SJCRH30 (cell line): ENCODE results near the gene ENPP1. TPM values are rescaled to one million over a fixed set of nuclear protein-coding genes. Genes with fewer than 3 reads are reported as not detected.

Source experiments
- DNase-seq, 2 experiments: peaks; one replicate each; pipeline ENCODE4 v3.0.0-alpha.2; 2015 to 2020
- H3K27ac ChIP-seq: fragments of 250-450 bp; sonication (Bioruptor Pico); 2 replicates; pipeline ENCODE4 v1.5.1; 2020; ENCODE audit warnings: mild to moderate bottlenecking, moderate library complexity
- H3K27me3 ChIP-seq: fragments of 250-450 bp; sonication (Bioruptor Pico); 2 replicates; pipeline ENCODE4 v1.5.1; 2020; ENCODE audit warnings: mild to moderate bottlenecking, moderate library complexity
- H3K36me3 ChIP-seq: fragments of 250-450 bp; sonication (Bioruptor Pico); 2 replicates; pipeline ENCODE4 v1.5.1; 2020; ENCODE audit warnings: mild to moderate bottlenecking, moderate library complexity
- H3K4me1 ChIP-seq: fragments of 250-450 bp; sonication (Bioruptor Pico); 2 replicates; pipeline ENCODE4 v1.5.1; 2020; ENCODE audit warnings: mild to moderate bottlenecking, moderate library complexity
- H3K4me3 ChIP-seq: fragments of 250-450 bp; sonication (Bioruptor Pico); 2 replicates; pipeline ENCODE4 v1.5.1; 2020; ENCODE audit warnings: mild to moderate bottlenecking, moderate library complexity
- H3K9me3 ChIP-seq: fragments of 250-450 bp; sonication (Bioruptor Pico); replicated peaks from 2 replicates; pipeline ENCODE4 v1.5.1; 2020; ENCODE audit warnings: mild to moderate bottlenecking, moderate library complexity
- total RNA-seq: library from RNA; depleted of rRNA; stranded (reverse); fragments of >200 nt; shearing (Covaris generic); gene quantifications from 2 replicates; pipeline ENCODE4 v1.2.3, GENCODE V29; 2014

The ENPP1 gene
- total RNA-seq, 1 experiment from 2014 or later: 34.0 TPM

DNA sequence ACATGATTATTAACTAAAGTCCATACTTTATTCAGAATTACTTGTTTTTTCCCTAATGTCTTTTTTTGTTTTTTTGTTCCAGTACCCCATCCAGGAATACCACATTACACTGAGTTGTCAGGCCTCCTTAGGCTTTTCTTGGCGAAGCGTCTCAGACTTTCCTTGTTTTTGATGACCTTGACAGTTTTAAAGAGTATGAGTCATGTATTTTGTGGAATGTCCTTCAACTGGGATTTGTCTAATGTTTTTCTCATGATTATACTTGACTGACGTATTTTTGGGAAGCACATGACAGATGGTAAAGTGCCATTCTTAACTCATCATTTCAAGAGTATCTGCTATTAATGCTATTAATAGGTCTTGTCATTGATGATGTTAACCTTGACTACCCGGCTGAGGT is 23.6 kb downstream of the ENPP1 start:
- no peak for DNase-seq
- H3K36me3 ChIP-seq: no peaks in the 10 kb centered on the region
- H3K4me3 ChIP-seq: no peak overlapping the region
- no peaks in the 10 kb centered on the region for H3K27me3 ChIP-seq
- H3K27ac ChIP-seq: no peak overlapping the region
- no peaks in the 10 kb centered on the region for H3K9me3 ChIP-seq
- 0 out of 2 replicates have a peak, but pooled peaks cover 6% of the 10 kb centered on the region for H3K4me1 ChIP-seq

DNA sequence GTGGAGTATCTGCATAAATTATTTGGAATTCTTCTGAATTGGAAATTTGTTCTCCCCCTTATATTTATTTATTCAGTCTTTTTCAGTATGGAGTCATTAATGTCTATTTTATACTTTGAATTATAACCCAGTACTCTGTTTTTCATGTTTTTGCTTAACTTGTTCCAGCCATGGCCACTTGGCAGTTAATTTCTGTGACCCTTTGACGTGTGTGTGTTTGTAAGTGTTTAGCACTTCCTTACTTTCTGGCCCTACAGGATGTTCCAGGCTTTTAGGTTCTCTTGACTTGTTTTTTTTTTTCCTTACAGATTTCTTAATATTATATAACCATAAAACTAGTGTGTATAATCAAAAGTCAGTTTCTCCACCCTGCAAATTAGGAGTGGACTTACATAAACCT is 24.1 kb downstream of the ENPP1 start:
- Histone ChIP-seq H3K27ac (no peak overlapping the region), H3K4me1 (peaks cover 6% of the 10 kb centered on the region; the same call in 1 of the 2 replicates), H3K36me3 (no peaks in the 10 kb centered on the region), H3K27me3 (no peaks in the 10 kb centered on the region), H3K4me3 (no peak overlapping the region), H3K9me3 (no peaks in the 10 kb centered on the region)
- no peak for DNase-seq

DNA sequence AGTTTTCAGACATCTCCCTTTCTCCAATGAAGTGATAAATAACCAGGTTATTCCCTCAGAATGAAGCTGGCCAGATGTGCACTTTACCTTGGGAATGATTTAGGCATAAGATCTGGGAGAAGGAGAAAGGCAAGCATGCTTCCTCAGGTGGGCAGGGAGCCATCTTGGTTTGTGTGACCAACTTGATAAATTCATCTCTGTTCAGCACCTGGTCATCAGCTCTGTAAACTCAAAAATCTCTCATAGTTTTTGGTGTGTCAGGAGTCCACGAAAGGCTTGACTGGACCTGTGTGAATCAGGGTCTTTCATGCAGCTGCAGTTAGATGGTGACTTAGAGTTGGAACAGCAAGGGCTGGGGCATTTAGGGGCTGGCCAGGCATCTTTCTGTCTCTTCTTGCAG is 24.5 kb downstream of the ENPP1 start:
- H3K4me1 ChIP-seq: peaks cover 6% of the 10 kb centered on the region; the same call in 1 of the 2 replicates
- no peak for DNase-seq
- H3K4me3 ChIP-seq: no peak overlapping the region
- no peaks in the 10 kb centered on the region for H3K9me3 ChIP-seq
- no peak overlapping the region for H3K27ac ChIP-seq
- no peaks in the 10 kb centered on the region for H3K36me3 ChIP-seq
- H3K27me3 ChIP-seq: no peaks in the 10 kb centered on the region

DNA sequence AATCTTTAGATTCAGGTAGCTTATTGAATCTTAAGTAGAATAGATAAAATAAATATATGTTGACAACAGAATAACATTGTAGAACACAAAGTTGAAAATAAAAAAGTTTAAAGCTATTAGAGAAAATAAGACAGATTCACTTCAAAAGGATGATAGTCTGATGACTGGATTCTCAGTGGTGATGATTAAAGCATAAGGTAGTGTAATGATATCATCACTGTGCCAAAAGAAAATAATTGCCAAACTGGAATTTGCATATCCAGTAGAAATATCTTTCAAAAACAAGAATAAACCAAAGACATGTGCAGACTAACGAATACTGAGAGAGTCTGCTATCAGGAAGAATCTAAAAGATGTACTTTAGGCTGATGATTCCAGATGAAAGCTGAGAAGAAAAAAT is 30.2 kb downstream of the ENPP1 start:
- H3K27me3 ChIP-seq: no peaks in the 10 kb centered on the region
- H3K36me3 ChIP-seq: no peaks in the 10 kb centered on the region
- peaks cover 47% of the 10 kb centered on the region for H3K4me1 ChIP-seq
- no peak for DNase-seq
- H3K27ac ChIP-seq: peak overlapping the region; percentile 77; the same call in 1 of the 2 replicates
- H3K9me3 ChIP-seq: no peaks in the 10 kb centered on the region
- no peak overlapping the region for H3K4me3 ChIP-seq

DNA sequence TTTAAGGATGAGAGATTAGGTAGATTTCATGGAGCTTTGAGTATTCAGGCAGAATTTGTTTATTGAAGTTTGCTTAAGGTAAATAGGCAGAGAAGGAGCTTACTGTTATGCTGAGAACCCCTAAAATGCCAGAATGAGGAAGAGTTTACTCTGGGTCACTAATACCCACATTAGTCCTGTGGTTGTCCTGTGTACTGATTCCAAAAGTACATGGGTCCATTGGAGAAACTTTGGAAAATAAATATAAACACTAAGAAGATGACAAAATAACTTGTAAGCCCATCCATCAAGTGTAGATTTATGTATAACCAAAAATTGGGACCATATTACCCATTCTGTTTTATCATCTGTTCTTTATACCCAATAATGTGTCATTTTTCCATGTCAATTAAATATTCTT is 31.6 kb downstream of the ENPP1 start:
- Histone ChIP-seq H3K4me1 (peaks cover 47% of the 10 kb centered on the region), H3K27ac (peak overlapping the region; percentile 77), H3K9me3 (no peaks in the 10 kb centered on the region), H3K27me3 (no peaks in the 10 kb centered on the region), H3K36me3 (no peaks in the 10 kb centered on the region; the same call in 1 of the 2 replicates), H3K4me3 (no peak overlapping the region)
- DNase-seq: peak in 1 of 2 experiments; percentile 79

DNA sequence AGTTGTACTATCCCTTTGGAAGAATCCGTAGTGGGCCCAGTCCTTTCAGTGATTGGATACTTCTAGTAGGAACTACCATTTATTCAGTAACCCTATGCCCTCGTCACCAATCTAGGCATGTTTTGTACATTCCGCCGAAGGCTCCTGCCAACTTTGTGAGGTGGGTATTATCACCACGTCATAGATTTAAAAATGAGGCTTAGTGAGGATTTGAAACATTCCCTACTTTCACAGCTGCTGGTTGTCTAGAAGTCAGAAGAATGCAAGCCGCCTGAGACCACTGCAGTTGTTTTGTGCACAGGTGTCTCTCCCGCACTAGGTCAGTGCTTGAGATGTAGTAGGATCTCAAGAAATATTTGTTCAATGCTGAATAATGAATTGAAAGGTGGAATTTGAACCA is 32.6 kb downstream of the ENPP1 start:
- no peaks in the 10 kb centered on the region for H3K27me3 ChIP-seq
- no peaks in the 10 kb centered on the region; the same call in 1 of the 2 replicates for H3K36me3 ChIP-seq
- peak; percentile 83 to 93 for DNase-seq
- H3K4me1 ChIP-seq: peaks cover 47% of the 10 kb centered on the region
- H3K9me3 ChIP-seq: no peaks in the 10 kb centered on the region
- H3K27ac ChIP-seq: peak overlapping the region; percentile 77
- no peak overlapping the region for H3K4me3 ChIP-seq

DNA sequence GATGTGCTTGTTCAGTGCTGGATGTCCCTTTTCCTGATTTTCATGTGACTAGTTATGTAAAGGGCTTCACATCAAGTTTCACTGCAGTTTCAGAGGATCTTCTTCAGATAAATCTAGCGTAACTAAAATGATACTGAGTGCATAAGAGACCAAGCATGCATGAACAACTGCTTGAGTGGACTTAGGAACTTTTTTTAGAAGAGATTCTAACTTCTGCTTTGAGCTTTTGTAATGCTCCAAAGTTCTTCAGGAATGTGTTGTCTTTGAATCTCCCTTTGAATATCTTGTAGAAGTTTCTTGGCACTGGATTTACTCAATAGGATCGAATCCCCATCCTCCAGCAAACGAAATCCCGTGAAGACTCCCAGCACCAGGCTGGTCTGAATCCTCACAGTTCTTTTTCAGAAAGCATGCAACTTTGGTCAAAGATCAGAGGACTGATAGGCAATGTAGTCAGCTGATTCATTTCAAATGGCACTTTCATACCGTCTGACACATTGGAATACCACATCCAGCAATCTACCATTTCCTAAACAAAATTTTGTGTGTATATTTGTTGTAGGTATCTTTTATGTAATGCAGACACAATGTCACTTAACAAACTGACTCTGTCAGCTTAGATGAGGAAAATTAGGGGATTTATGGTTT is 33.2 kb downstream of the ENPP1 start:
- Histone ChIP-seq H3K27me3 (no peaks in the 10 kb centered on the region), H3K27ac (peak overlapping the region; percentile 77), H3K4me3 (no peak overlapping the region), H3K9me3 (no peaks in the 10 kb centered on the region), H3K36me3 (no peaks in the 10 kb centered on the region; the same call in none of the 2 replicates), H3K4me1 (peaks cover 47% of the 10 kb centered on the region)
- peak in 1 of 2 experiments; percentile 19 for DNase-seq

DNA sequence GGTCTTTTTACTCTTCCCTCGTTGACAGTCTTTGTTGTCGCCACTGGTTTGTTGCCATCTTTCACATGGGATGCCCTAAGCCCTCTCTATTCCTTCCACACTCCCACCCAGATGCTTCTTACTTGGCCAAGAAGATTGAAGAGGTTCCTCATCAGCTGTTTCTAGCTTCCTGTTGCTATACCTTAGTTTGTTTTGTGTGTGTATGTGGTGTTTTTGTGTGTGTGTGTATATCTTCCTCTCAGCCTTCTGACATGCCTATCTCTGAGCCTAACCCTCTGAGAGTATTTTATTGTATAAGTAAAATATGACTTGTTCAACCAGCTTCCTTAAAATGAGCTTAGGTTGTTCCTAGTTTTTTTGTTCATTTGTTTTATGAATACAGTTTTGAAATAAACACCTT is 35.9 kb downstream of the ENPP1 start:
- no peaks in the 10 kb centered on the region for H3K27me3 ChIP-seq
- H3K36me3 ChIP-seq: no peaks in the 10 kb centered on the region; the same call in none of the 2 replicates
- H3K27ac ChIP-seq: no peak overlapping the region
- no peak for DNase-seq
- no peaks in the 10 kb centered on the region for H3K9me3 ChIP-seq
- H3K4me1 ChIP-seq: peaks cover 34% of the 10 kb centered on the region
- no peak overlapping the region for H3K4me3 ChIP-seq

DNA sequence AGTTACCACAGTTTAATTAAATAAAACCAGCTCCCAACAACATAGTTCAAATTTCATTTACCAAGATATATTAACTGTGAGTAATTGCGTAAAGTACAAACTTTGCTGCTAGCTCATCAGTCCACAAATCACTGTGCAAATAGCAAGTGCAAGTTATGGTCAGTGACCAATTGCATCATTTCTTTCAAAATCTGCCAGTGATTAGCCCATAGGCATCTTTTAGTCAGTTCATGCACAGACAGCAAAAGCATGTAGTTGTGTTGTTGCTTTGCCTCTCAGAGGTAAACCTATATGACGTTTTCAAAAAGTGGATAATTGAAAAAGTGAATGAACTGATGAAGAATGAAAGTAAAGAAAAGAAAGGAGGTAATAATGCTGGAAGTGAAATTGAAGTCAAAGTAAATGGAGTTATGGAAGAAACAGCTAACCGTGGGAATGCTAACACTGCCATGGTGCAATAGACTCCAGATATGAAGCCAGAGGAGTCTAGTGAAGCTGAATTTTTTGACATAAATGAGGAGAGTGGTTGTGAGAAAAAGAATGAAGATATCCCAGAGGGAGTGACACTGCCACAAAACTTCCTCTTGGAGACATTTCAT is 36.5 kb downstream of the ENPP1 start:
- no peak for DNase-seq
- Histone ChIP-seq H3K4me3 (no peak overlapping the region), H3K9me3 (no peaks in the 10 kb centered on the region), H3K27ac (no peak overlapping the region), H3K36me3 (no peaks in the 10 kb centered on the region; the same call in none of the 2 replicates), H3K27me3 (no peaks in the 10 kb centered on the region), H3K4me1 (peaks cover 29% of the 10 kb centered on the region)

DNA sequence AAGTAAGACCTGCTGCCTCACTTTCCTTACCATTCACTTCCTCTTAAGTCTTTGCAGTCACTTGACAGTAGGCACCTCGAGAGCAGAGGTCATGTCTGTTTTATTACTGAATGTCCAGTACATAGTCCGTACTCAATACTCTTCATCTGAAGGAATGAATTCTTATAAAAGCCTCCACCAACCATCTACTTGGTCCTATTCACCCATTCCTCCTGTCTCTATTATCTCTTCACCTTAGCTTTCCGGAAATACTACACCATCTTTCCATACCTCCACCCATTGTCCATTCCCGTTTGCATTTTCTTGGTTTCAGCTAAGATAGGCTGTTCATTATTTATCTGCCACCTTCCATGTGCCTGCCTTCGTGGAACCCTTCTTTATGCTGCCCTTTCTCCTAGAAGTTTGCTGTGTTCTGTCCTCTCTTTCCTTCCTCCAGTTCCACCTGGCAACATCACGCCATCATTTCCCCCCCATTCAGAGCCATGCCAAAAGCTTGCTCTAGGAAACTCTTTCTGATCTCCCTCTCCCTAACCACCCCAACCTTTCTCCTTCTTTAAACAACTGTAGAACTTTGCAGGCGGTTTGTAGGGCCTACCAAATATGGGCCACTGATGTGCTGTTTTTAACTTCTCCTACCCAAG is 38.3 kb downstream of the ENPP1 start:
- H3K36me3 ChIP-seq: peaks cover 8% of the 10 kb centered on the region

DNA sequence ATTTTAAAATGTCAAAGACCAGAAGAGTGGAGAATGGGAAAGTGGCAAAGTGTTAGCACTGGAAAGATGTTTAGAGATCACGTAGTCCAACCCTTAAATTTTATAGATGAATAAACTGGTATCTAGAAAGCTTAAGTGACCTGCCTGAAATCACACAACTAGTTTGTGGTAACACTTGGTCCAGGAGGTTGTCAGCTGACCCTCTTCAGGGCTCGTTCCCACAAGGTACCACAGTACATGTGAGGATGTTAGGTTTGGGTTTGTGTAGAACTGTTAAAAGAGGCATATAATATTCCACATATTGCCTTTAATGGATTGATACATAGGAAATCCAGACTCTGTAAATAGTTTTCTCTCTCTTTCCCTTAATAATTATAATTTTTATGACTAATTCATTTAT is 39.1 kb downstream of the ENPP1 start:
- H3K27ac ChIP-seq: no peak overlapping the region
- no peak overlapping the region for H3K4me3 ChIP-seq
- peaks cover 7% of the 10 kb centered on the region for H3K4me1 ChIP-seq
- H3K27me3 ChIP-seq: no peaks in the 10 kb centered on the region
- peaks cover 8% of the 10 kb centered on the region for H3K36me3 ChIP-seq
- no peaks in the 10 kb centered on the region for H3K9me3 ChIP-seq
- DNase-seq: no peak

More for the DNA sequence above, 38.3 kb downstream of the ENPP1 start:
- Histone ChIP-seq H3K9me3 (no peaks in the 10 kb centered on the region), H3K4me1 (peaks cover 14% of the 10 kb centered on the region), H3K4me3 (no peak overlapping the region), H3K27ac (no peak overlapping the region), H3K27me3 (no peaks in the 10 kb centered on the region)
- no peak for DNase-seq

DNA sequence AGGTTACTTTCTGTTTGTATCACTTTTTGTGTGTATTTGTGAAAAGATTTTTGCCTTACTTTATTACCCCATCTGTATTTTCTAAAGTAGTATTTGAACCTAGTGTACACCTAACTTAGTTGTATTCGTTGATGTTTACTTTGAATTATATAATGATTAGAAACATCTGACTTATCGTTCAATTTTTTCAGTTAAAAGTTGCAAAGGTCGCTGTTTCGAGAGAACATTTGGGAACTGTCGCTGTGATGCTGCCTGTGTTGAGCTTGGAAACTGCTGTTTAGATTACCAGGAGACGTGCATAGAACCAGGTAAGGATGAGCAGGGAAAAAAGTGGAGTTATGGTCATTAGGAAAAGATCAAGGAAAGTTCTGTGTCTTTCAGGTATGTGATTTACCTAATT is 42.0 kb downstream of the ENPP1 start:
- H3K4me1 ChIP-seq: no peaks in the 10 kb centered on the region
- no peaks in the 10 kb centered on the region for H3K9me3 ChIP-seq
- no peak overlapping the region for H3K4me3 ChIP-seq
- H3K36me3 ChIP-seq: peaks cover 15% of the 10 kb centered on the region
- no peak for DNase-seq
- H3K27me3 ChIP-seq: no peaks in the 10 kb centered on the region
- H3K27ac ChIP-seq: no peak overlapping the region

DNA sequence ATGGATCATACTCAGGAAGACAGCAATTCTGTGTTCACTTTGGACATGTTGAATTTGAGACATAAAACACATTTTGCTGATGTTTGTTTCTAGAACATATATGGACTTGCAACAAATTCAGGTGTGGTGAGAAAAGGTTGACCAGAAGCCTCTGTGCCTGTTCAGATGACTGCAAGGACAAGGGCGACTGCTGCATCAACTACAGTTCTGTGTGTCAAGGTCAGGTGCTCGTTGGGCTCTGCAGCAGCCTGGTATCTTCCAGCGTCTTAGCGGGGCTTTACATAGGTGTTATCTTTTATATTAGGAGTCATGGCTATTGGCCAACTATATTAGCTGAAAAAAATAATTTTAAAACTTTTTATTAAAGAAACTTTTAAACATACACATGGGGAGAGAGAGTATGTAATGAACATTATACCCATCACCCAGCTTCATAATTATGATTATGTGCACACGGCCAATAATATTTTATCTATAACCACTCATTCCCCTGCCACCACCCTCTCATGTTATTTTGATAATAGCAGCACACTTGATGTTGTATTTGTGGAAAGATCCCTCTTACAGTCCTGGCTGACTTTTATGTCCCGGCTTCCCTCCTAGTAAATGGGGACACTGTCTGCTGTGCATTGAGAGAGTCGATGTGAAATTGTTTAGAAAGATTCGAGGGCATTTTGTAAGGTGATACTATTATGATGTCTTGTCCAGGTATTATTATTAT is 43.4 kb downstream of the ENPP1 start:
- Histone ChIP-seq H3K36me3 (peaks cover 28% of the 10 kb centered on the region), H3K4me1 (no peaks in the 10 kb centered on the region), H3K27ac (no peak overlapping the region), H3K9me3 (no peaks in the 10 kb centered on the region), H3K27me3 (no peaks in the 10 kb centered on the region), H3K4me3 (no peak overlapping the region)
- no peak for DNase-seq

DNA sequence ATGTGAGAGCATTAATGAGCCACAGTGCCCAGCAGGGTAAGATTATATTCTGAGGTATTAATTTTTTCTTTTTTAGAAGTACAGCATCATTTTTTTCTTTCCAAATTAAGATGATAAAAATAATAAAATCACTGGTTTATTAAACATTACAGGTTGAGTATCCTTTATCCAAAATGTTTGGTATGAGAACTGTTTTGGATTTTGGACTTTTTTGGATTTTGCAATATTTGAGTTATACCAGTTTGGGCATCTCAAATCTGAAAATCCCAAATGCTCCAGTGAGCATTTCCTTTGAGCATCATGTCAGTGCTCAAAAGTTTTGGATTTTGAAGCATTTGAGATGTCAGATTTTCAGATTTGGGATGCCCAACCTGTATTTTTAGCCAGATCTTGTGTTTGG is 44.4 kb downstream of the ENPP1 start:
- no peaks in the 10 kb centered on the region for H3K4me1 ChIP-seq
- no peak overlapping the region for H3K27ac ChIP-seq
- DNase-seq: no peak
- H3K9me3 ChIP-seq: no peaks in the 10 kb centered on the region
- H3K4me3 ChIP-seq: no peak overlapping the region
- H3K27me3 ChIP-seq: no peaks in the 10 kb centered on the region
- peaks cover 28% of the 10 kb centered on the region for H3K36me3 ChIP-seq

DNA sequence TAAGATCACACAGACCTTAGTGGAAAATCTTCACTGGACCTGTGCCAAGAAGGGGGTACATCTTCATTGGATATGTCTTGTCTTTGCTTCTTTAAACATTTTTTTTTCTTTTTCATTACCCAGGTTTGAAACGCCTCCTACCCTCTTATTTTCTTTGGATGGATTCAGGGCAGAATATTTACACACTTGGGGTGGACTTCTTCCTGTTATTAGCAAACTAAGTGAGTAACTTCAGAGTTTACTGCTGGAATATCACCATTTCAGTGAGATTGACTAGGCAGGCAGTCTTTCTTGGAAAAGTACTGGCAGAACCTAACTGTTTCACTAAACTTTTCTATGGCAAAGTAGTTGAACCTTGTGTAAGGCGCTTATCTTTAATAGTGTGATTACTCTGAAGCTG is 47.0 kb downstream of the ENPP1 start:
- peaks cover 35% of the 10 kb centered on the region for H3K36me3 ChIP-seq
- no peak overlapping the region for H3K4me3 ChIP-seq
- no peak overlapping the region for H3K27ac ChIP-seq
- H3K9me3 ChIP-seq: no peaks in the 10 kb centered on the region; the same call in 1 of the 2 replicates
- no peaks in the 10 kb centered on the region for H3K27me3 ChIP-seq
- no peaks in the 10 kb centered on the region for H3K4me1 ChIP-seq
- DNase-seq: no peak
